HG03432 (cell line): ENCODE results near the gene DHRS12.

Experiments
- ATAC-seq: cut with Tn5 transposase; IDR thresholded peaks from one replicate; pipeline ENCODE4 v1.9.1; 2021; ENCODE audit warnings: mild to moderate bottlenecking, moderate library complexity; ENCODE audit not compliant: unreplicated experiment

DHRS12 gene, protein sequence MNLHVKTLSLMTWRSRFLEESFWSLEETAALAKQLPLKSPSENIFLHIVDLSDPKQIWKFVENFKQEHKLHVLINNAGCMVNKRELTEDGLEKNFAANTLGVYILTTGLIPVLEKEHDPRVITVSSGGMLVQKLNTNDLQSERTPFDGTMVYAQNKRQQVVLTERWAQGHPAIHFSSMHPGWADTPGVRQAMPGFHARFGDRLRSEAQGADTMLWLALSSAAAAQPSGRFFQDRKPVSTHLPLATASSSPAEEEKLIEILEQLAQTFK

DNA sequence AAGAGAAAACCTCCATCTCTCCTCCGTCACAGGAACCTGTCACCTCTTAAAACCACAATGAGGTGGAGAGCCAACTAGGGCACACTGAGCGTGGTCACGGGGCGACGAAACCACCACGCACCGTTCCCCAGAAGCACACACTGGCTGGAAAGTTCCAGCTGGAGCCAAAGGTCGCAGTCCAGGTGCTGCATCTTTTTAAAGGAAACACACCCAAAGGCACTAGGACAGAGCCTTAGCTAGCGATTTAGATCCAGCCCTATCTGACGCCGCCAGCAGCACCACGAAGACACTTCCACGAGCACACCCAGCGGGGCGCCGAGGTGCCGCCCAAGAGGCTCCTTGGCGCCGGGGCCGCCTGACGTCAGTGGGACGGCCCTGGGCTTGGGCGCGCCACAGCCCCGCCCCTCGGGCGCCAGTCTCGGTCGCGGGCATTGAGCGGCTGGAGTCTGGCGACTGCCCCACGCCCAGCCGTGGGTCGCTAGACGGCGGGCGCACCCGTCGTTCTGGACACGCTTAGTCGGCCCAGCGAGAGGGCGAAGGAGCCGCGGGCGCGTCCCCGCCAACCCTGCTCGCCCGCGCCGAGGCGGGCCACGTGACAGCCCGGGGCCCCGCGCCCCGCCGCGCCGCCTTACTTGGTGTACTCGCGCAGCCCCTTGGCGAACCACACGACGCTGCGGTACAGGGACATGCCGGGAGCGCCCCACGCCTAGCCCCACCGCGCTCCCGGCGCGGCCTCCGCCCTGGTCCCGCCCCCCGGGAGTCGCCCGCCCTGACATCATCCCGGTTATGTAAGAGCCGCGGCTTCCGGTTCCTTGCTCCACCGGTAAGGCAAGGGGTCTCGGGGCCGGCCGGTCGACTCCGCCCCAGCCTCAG is at the start of gene DHRS12:
TSS of gene DHRS12 (minus strand) at position 742 of the 873 bp plus-strand sequence. CDS start 4,504 bp downstream, outside the sequence.
- ATAC-seq = peak; percentile 93

GRCh38 chr13:51849145-51850101 is 45.5 kb upstream of the DHRS12 start:
- ATAC-seq = no peak

DNA sequence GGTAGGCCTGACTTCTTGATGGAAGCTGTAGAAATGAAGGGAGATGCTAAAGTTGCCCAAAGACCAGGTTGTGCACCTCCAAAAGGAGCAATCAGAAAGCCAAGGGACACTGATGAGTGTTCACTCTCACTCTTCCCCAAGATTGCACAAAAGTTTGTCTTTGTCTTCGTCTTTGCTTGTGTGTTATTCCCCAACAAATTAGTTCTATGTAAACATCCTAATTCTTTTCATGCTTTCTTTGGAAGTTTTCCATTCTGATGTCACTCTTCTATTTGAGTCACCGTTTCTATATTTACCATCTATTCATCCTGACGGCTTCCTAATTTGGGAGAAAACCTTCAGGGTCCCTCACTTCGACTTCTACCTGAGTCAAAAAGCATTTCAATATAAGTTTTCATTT is 44.7 kb upstream of the DHRS12 start:
- ATAC-seq = no peak

DNA sequence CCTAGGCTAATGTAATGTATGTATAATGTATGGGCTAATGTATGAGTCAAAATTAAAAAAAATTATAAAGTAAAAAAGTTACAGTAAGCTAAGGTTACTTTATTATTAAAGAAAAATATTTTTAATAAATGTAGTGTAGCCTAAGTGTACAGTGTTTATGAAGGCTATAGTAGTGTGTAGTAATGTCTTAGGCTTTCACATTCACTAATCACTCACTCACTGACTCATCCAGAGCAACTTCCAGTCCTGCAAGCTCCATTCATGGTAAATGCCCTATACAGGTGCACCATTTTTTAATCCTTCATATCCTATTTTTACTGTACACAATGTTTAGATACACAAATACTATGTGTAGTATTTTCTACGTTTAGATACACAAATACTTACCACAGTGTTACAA is 42.8 kb upstream of the DHRS12 start:
- no peak for ATAC-seq

DNA sequence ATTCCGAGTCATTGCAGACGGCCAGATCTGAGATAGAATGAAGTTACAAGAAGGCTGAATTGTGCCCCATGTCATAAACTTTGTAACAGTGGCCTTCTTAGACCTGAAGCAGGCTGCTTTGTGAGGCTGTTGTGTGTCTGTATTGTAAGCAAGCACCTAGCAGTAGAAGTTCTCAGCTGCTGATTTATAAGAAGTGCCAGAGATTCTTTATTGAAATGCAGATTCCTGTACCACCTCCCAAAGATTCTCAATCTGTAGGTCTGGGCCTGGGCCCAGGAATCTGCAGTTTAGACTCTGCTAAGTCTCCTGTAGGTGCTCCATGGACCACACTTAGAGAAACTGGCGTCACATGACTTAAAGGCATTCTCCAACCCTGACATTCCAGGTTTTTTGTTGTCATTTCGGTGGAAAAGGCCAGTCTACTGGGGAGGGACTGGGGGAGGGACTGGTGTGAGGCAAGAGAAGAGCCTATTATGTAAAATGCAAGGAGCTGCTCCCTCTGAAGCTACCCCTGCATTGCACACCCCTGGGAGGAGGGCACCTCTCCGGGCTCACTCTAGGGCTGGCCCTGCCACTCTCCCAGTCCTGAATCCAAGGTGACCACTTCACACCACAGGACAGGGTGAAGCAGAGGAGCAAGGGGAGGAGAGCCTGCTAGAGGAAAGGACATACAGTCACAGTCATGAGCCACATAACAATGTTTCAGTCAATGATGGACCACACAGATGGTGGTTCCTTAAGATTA is 41.8 kb upstream of the DHRS12 start:
- no peak for ATAC-seq

DNA sequence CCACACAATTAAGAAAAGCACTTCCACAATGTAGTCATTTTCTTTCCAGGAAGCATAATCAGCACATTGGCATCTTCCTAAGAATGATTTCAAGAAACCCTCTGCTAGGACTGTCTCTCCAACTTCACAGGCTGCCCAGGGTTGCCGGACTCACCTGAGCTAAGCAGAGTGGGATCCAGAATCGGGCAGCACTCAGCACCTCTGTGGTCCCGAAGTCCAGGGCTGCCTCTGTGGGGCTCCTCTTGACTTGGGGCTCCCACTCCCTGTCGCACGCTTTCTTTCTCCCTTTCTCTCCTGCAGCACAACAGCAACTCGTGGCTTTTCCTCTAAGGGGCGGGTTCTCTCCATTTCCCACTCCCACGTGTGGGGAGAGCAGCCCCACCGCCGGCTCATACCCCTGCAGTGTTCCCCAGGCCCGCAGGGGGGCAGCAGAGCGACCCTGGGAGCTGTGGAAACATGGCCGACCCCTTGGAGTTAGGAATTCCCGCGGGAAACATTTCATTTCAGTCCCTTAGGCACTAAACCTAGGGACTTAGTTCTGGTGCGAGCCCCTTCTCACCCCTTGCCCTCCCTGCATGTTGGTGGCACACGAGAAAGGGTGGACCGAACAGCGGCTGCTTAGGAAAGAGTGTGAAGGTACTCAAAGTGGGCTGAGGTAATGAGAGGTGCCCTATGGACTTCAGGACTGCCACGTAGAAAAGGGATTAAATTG is 41.1 kb upstream of the DHRS12 start, which contains the start of gene TMEM272:
TSS of gene TMEM272 (minus strand) at position 316 of the 712 bp plus-strand sequence. CDS start 6,647 bp downstream, outside the sequence.
- peak; percentile 80 for ATAC-seq

DNA sequence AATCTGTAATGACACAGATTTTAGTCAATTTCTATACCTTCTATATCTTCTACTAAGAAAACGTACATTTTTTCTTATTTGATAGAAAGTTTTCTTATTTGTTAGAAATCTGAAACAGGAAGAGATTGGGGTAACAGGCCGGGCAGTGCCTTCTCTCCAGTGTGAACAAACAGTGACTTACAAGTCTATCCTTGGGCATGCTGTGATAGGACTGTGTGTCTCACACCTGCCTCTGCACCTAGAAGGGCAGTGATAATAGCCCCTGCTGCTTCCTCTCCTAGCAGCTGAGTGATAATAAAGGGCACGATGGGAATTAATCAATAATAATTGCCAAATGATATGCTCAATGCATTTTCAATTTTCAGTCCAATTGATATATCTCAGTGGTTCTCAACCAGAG is 39.6 kb upstream of the DHRS12 start:
- no peak for ATAC-seq

DNA sequence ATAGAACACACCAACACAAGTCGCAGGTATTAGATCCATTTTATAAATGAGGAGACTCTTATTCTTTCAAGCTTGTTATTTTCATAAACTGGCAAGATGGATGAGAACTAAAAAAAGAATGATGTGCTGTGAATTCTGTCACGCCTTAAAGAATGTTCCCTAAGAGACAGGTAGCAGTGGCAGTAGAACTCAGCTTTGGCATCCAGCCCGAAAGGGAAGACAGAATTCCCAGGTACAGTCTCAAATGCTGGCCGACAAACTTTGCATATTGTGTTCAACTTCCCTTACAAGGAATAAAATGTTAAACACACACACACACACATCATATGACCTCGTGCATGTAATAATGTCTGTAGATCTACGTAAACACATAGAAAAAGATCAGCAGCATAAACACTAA is 37.8 kb upstream of the DHRS12 start:
- ATAC-seq = no peak

DNA sequence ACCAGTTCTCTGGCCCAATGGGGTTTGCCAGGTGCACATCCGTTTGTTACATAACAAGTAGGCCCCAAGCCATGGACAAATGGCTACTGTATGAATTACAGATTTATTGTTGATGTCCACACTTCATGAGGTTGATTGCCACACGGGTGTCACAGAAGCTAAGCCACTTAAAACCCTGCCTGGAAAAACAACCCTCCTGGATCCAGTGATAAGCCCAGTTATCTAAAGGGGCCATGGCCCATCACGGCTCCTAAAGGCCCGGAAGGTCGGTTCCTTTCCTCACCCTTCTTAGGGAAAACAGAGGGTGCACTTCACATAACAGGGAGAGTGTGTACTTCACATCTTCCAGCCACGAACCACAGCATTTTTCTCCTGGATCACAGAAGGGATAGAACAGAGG is 37.0 kb upstream of the DHRS12 start:
- ATAC-seq = no peak

GRCh38 chr13:51839711-51840540 is 36.0 kb upstream of the DHRS12 start:
- no peak for ATAC-seq

- ATAC-seq = no peak
These were observed 34.4 kb upstream of the DHRS12 start for GRCh38 chr13:51838240-51838846.

- no peak for ATAC-seq
These were observed 33.1 kb upstream of the DHRS12 start for GRCh38 chr13:51837016-51837415.

- ATAC-seq = no peak
These were observed 30.7 kb upstream of the DHRS12 start for GRCh38 chr13:51834581-51835171.

DNA sequence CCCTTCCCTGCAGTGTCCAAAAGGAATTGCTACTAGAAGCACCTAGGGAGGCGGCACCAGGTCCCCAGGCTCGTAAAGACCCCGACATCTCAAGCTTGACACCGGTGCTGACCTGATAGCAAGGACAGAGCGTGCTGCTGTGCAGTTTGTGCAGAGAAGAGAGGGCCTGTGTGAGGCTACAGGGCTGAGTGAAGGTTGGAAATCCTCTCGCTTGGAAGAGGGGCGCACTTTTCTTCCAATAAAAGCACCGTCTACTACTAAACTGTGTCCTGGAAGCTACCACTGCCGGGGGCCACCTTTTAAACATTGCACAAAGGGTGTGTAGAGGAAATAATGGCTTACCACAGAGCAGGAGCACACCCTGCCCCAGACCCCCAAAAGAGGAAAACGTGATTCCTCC is 30.0 kb upstream of the DHRS12 start:
- no peak for ATAC-seq

DNA sequence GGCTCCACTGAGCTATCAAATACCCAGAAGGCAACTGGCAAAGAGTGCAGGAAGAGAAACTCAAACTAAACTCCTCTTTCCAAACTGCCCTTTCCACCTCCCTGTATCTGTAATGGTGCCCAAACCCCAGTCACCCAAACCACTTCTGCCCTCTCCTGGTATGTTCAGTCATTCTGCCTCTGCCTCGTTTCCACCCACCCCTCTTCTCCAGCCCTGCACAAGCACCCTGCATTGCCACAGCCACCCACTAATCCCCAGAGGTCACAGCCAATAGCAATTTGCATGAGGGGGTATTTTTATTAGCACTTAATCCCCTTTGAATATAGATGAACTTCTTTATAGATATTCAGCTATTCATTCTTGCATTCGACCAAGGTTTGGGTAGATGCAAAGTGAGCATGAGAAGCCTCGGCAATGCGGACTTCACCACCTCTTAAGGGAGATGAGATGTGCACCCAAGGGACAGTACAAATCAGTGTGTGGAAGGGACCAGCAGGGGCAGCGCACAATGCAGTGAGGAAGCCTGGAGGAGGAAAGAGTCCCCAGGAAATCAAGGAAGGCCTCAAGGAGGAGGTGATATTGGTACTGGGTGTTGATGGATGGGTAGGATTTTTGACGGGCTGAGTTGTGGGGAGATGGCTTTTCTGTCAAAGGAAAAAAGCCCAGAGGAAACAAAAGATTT is 28.6 kb upstream of the DHRS12 start:
- peak; percentile 91 for ATAC-seq

DNA sequence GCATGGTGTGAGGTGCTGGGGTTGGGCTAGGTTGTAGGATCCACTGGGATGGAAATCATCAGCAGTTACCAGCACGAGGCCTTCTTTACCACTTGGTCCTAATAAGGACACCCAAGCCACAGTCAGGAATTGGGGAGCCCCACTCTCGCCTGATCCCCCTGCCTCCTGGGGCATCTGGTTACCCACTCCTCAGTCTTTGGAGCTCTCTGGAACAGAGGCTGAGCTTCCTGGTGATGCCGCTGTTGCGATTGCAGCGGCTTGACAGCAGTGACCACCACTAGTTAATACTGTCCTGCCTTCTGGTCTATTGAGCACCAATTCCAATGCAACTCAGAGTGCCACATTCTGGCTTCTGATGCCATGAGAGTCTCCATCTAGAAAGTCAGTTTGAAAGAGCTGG is 27.6 kb upstream of the DHRS12 start:
- ATAC-seq = no peak

DNA sequence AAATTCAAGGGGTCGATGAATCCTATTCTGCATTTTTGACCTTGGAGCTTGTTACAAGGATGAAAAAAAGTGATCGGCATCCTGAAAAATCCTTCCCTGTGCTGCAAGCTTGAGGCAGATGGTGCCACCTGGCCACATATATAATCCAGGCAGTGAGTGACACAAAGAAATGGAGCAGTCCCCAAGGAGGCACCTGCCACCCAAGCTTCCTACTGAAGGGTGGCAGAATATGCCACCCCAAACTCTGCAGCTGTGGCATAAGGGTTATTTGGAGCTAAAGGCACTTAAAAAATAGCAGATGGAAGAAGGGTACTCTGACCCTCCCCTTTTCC is 25.6 kb upstream of the DHRS12 start:
- no peak for ATAC-seq
